HG02981 (cell line): ENCODE measurements around the gene OR1L8.
"Not testable (repeated sequence)": the region's sequence is repeated elsewhere in the genome, so short reads cannot be mapped to it uniquely, and the experiment has no call there.

Experiments used
- ATAC-seq: cut with Tn5 transposase; IDR thresholded peaks from one replicate; pipeline ENCODE4 v1.9.1; 2021; ENCODE audit warnings: mild to moderate bottlenecking, moderate library complexity; ENCODE audit not compliant: unreplicated experiment

Gene OR1L8, protein sequence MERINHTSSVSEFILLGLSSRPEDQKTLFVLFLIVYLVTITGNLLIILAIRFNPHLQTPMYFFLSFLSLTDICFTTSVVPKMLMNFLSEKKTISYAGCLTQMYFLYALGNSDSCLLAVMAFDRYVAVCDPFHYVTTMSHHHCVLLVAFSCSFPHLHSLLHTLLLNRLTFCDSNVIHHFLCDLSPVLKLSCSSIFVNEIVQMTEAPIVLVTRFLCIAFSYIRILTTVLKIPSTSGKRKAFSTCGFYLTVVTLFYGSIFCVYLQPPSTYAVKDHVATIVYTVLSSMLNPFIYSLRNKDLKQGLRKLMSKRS

DNA sequence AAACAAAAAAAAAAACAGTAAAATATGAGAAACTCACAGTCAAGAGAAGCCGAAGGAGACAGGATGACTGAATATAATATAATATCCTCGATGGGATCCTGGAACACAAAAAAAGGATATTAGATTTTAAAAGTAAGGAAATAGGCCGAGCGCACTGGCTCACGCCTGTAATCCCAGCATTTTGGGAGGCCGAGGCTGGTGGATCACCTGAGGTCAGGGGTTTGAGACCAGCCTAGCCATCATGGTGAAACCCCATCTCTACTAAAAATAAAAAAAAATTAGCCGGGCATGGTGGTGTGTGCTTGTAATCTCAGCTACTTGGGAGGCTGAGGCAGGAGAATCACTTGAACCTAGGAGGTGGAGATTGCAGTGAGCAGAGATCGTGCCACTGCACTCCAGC lies at the start of gene OR1L8:
Gene OR1L8 (minus strand): TSS at position 101 of the 400 bp plus-strand sequence. CDS start 14,907 bp downstream, outside the sequence.
- not testable (repeated sequence) for ATAC-seq

DNA sequence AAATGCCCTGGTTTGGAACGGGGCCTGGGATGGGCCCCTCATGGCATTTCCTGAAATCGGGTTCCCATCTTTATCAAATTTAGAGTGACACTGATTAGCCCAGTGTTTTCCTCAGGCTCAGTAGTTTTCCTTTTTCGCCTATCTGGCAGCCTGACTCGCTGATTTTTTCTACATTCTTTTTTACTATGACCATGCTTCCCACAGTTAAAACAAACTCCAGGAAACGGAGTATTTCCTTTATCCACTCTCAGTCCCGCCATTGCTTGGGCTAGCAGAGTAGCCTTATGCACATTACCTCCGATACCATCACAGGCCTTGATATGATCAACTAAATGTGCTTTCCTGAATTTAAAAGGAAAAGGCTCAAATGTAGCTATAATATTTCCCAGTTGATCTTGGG lies 36.8 kb upstream of the OR1L8 start:
- ATAC-seq: no peak

GRCh38 chr9:122614362-122614761 lies 31.2 kb upstream of the OR1L8 start, which contains the start of gene OR1Q1:
Gene OR1Q1 (plus strand): TSS chr9:122614738. CDS start chr9:122614738, 0 bp downstream.
- no peak for ATAC-seq

GRCh38 chr9:122609804-122610203 lies 26.6 kb upstream of the OR1L8 start:
- ATAC-seq: no peak

DNA sequence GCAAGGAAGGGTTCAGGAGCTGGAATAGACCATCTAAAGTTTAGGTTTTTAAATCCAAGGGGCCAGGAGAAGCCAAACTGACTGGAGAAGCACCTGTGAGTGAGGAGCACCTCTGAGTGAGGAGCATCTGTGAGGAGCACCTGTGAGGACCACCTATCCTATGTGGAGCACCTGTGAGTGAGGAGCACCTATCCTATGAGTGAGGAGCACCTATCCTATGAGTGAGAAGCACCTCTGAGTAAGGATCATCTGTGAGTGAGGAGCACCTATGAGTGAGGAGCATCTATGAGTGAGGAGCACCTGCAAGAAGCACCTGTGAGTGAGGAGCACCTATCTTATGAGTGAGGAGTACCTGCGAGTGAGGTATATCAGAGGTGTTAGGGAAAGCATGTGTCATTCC lies 23.4 kb upstream of the OR1L8 start:
- no peak for ATAC-seq

- no peak for ATAC-seq
Observed at GRCh38 chr9:122605691-122606090, 22.5 kb upstream of the OR1L8 start.

DNA sequence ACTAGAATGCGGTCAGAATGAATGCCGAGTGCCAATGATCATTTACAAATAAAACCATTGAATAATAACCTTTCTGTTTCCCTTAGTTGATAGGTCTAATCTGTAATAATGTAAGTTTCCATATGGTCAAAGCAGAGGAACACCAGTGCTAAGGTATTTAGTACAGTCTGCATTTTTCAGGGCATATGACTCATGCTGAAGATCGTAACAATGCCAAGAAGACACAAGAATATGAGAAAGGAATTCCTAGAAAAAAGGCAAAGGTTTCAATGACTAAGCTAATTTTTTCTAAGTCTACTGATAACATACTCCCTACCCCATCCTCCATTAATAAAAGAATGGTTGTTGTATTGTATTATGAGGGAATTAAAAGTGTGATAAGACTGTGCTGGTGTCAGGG lies 2.8 kb downstream of the OR1L8 start:
- ATAC-seq: no peak

GRCh38 chr9:122579874-122580273 lies 3.3 kb downstream of the OR1L8 start:
- no peak for ATAC-seq

DNA sequence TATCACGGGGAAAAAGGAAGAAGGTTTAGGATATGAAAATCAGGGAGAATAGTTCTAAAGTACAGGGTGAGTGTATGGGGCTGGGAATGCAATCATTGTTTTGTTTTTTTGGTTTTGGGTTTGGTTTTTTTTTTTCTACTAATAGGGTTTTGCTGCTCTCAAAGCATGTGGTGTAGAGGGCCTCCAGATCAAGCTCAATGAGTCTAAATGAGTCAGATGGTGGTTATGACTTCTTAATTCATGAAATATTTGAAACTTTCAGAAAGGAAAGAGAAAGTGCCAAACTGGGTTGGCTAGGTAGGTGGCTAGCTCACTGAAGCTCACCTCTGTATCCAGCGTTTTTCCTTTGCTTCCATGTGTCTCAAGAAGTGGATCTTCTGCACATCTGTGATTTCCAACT lies 10.7 kb downstream of the OR1L8 start:
- ATAC-seq: no peak

DNA sequence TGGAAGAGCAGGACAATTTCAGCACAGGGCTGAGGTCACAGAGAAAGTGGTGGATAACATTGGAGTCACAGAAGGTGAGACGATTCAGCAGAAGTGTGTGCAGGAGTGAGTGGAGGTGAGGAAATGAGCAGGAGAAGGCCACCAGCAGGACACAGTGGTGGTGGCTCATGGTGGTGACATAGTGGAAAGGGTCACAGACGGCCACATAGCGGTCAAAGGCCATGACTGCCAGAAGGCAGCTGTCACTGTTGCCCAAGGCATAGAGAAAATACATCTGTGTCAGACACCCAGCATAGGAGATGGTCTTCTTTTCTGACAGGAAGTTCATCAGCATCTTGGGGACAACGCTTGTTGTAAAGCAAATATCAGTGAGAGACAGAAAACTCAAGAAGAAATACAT lies 15.3 kb downstream of the OR1L8 start:
- ATAC-seq: no peak

GRCh38 chr9:122562134-122562760 lies 20.9 kb downstream of the OR1L8 start:
- ATAC-seq: no peak

- ATAC-seq: no peak
Observed at GRCh38 chr9:122561446-122561845, 21.7 kb downstream of the OR1L8 start.

DNA sequence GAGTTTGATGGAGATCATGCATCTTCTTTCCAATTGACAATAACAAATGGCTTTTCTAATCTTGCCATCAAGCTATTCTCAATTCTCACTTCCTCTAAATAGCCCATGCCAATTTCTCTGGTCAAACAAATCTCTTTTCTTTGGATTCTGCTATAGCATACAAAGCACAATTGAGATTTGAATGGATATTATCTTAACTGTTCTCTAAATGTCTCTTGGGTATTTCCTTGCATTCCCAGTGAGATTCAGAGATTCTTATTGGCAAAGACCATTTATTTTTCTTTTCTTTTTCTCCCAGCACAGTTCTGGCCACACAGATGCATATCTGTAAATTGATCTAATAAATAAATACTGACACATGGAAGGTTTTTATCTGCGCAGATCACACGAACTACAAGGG lies 30.4 kb downstream of the OR1L8 start, which contains the start of gene OR1N2:
Gene OR1N2 (plus strand): TSS at position 301 of the 400 bp plus-strand sequence. CDS start 100 bp downstream, outside the sequence.
- no peak for ATAC-seq

- no peak for ATAC-seq
Observed at GRCh38 chr9:122551371-122551770, 31.8 kb downstream of the OR1L8 start.

DNA sequence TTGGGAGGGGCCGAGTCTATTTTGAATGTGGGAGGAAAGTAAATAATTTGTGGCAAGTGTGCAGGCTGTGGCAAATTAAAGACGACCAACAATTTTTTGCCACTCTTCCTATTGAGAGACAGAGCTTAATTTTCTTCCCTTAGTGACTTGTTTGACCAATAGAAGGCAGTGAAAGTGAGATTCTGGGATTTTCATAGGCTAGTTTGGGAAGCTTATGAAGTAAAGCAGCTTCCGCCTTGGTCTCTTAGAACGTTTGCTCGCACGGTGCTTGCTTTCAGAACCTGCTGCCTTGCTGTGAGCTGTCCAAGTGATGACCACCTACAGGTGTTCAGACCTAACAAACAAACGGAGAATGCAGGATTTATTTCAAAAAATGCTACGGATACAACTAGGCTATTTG lies 37.0 kb downstream of the OR1L8 start:
- ATAC-seq: no peak

- ATAC-seq: no peak
Observed at GRCh38 chr9:122538757-122539156, 44.4 kb downstream of the OR1L8 start.

- ATAC-seq: not testable (repeated sequence)
Observed at GRCh38 chr9:122537066-122537465, 46.1 kb downstream of the OR1L8 start.

DNA sequence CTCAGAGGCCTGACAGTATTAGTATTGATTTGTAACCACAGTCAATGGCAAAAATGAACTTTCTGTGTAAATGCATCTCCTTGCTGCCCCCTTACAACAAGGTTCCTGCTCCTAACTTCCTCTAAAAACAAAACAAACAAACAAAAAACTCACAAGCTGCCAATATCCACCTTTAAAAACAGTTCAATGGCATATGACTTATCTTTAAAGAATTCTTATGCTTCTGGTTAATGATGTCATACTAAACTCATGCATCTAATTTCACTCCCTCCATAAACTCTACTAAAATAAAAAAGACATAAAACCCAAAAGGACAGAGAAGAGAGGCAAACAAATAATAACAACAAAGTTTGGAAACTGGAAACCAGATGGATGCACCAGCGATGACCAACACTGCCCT lies 47.0 kb downstream of the OR1L8 start:
- no peak for ATAC-seq

DNA sequence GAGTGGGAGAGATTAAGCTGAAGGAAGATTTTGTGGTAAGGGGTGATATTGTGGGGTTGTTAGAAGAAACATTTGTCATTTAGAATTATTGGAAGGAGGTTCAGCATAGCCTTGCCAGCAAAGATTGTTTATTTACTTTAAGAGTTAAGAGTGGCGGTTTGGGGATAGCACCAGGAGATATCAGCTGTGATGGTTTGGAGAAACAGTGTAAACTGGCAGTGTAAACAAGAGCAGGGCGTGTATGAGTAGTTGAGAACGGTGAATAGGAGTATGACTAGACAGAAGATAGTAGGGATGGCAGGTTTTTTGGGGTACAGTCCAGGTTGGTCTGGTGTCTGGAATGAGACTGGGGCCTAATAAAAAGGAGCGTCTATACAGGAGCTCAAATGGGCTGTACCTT lies 52.0 kb downstream of the OR1L8 start:
- not testable (repeated sequence) for ATAC-seq

DNA sequence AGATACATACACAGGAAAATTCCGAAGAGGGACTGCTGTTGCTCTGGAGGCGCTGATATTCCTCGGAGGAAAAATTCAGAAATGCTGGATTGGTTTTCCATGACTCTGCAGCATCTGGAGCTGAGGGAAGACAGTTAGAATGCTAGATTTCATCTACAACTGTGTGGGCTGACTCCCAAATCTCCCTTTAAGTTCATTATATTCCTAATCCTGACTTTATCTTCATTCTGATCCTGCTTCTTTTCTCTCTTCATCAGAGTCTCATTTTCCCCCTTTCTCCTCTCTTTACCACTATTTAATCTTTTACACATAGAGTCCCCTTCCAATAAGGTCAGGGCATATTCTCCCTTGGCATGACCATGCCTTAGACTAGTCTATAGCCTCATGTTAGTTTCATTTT lies 56.0 kb downstream of the OR1L8 start, which contains the start of gene OR1N1:
Gene OR1N1 (minus strand): TSS at position 101 of the 400 bp plus-strand sequence. CDS start 0 bp downstream, at position 101.
- no peak for ATAC-seq

DNA sequence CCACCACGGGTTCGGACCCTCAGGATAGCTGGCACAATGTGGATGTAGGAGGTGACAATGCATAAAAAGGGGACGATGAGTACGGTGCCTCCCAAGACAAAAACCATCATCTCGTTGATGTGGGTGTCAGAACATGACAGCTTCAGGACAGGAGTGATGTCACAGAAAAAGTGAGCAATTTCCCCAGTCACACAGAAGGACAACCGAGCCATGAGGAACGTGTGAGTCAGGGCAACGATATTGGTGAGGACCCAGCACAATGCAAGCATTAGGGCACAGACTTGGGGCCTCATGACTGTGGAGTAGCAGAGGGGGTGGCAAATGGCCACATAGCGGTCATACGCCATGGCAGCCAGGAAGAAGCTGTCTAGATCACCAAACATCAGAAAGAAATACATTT lies 56.6 kb downstream of the OR1L8 start:
- ATAC-seq: no peak

GRCh38 chr9:122519376-122519775 lies 63.8 kb downstream of the OR1L8 start:
- no peak for ATAC-seq
